GM12872 (cell line): Measurements from ENCODE around the gene PISD.

ENCODE experiments used
- CTCF ChIP-seq: IDR thresholded peaks from 3 replicates; pipeline ENCODE4 v1.5.1; 2011; ENCODE audit warnings: low read depth, mild to moderate bottlenecking, low read length, moderate library complexity; ENCODE audit not compliant: insufficient read depth

The PISD gene

GRCh38 chr22:31653944-31654343 lies 8.1 kb downstream of the PISD start:
- no peak for TF ChIP-seq CTCF

GRCh38 chr22:31652911-31653684 lies 8.9 kb downstream of the PISD start:
- no peak for TF ChIP-seq CTCF

GRCh38 chr22:31652088-31652487 lies 9.9 kb downstream of the PISD start:
- no peak for TF ChIP-seq CTCF

- no peak for TF ChIP-seq CTCF
Observed at GRCh38 chr22:31651664-31652063, 10.4 kb downstream of the PISD start.

GRCh38 chr22:31650391-31650790 lies 11.6 kb downstream of the PISD start:
- no peak for TF ChIP-seq CTCF

- TF ChIP-seq CTCF: no peak
Observed at GRCh38 chr22:31647523-31648320, 14.3 kb downstream of the PISD start.

GRCh38 chr22:31647066-31647465 lies 14.9 kb downstream of the PISD start:
- no peak for TF ChIP-seq CTCF
